Measurements from ENCODE around the gene SYT2. TPM values are rescaled to one million over a fixed set of nuclear protein-coding genes. Genes with fewer than 3 reads are reported as not detected.

The SYT2 gene
- total and polyA plus RNA-seq, 9 of the 15 experiments (the other 6 are each of a cell fraction or from before 2014, with no cell fraction given), result not detected

GRCh38 chr1:202599669-202600431, 110.4 kb downstream of the SYT2 start:
- peaks cover 2 to 35% of the 10 kb centered on the region in 2 experiments; a peak in 3 of 5 replicates for H3K27me3 ChIP-seq (ENCODE audit: control insufficient read depth in 2 of 2, insufficient read depth in 2 of 2, low read length in 2 of 2)
- BruUV-seq (replicated peaks), result no TSS peak
- peak; percentile 74 to 79 (median 75) for DNase-seq (ENCODE audit: extremely low read depth in 1 of 4, low spot score in 3 of 4)
- CTCF ChIA-PET (ENCODE audit: low intra/inter-chr PET ratio), result interaction anchor here (0.6 to 3.0 kb wide), 11 partner anchors 13 to 407 kb away, joined by 3 to 17 read pairs (median 3); partner anchors contain the start of gene LGR6
- FAIRE-seq, result peak; percentile 93
- no peak overlapping the region for H3K4me3 ChIP-seq
- WGBS (ENCODE audit: insufficient coverage, low coverage, missing lambda C conversion rate), result 8% methylated on average over 16 of the region's 16 CpGs
- no peaks in the 10 kb centered on the region for H3K4me1 ChIP-seq (replicated peaks in 1 of 2; ENCODE audit: control insufficient read depth in 2 of 2, insufficient read depth in 2 of 2, low read length in 2 of 2)
- no peak overlapping the region for H3K9ac ChIP-seq (ENCODE audit: insufficient read depth in 1 of 2, low read depth in 2 of 2, low read length in 2 of 2)
- H3K4me2 ChIP-seq (ENCODE audit: insufficient read depth, low read length), result no peak overlapping the region
- H3K9me3 ChIP-seq (replicated peaks; ENCODE audit: control insufficient read depth, insufficient read depth, low read depth, low read length), result no peaks in the 10 kb centered on the region
- intact Hi-C loops (cut with micrococcal nuclease) (loop anchor here (10.0 kb wide), 2 partner anchors 95 to 255 kb away; partner anchors contain the start of genes PPP1R12B and UBE2T), in situ Hi-C loops (cut with MboI) (no loop called here)
- no peaks in the 10 kb centered on the region for H3K36me3 ChIP-seq (ENCODE audit: control insufficient read depth, insufficient read depth, low read length)
- no peaks in the 10 kb centered on the region for H3K79me2 ChIP-seq (ENCODE audit: control insufficient read depth, insufficient read depth, low read length)
- ATAC-seq, result peak; percentile 96
- no peak overlapping the region for H3K27ac ChIP-seq (ENCODE audit: extremely low read depth, low read depth, low read length)
- no peak overlapping the region for H2AFZ ChIP-seq (ENCODE audit: low read depth, low read length)
- H3K9me1 ChIP-seq (ENCODE audit: control insufficient read depth, insufficient read depth, low read length), result no peaks in the 10 kb centered on the region
- H4K20me1 ChIP-seq (replicated peaks; ENCODE audit: control insufficient read depth, insufficient read depth, low read length), result peaks cover 14% of the 10 kb centered on the region
- POLR2A ChIA-PET, result interaction anchor here (0.7 to 1.0 kb wide), 2 partner anchors 17 to 18 kb away, joined by 3 read pairs; no protein-coding TSS in a partner anchor
- TF ChIP-seq ERF (CRISPR knock-in tag; IDR thresholded peaks at IDR 0.05) (no peak), PKNOX1 (IDR thresholded peaks at IDR 0.05) (peak; percentile 73), ZNF274 (IDR thresholded peaks at IDR 0.05; ENCODE audit: borderline replicate concordance, low read depth, low read length) (no peak), POLR2G (IDR thresholded peaks at IDR 0.05; ENCODE audit: low read depth, low read length) (no peak), KAT7 (CRISPR knock-in tag; IDR thresholded peaks at IDR 0.05; ENCODE audit: borderline replicate concordance) (no peak), FOXK1 (CRISPR knock-in tag; IDR thresholded peaks at IDR 0.05; ENCODE audit: borderline replicate concordance) (no peak), USF2 (CRISPR knock-in tag; IDR thresholded peaks at IDR 0.05) (no peak), ZNF785 (CRISPR knock-in tag; IDR thresholded peaks at IDR 0.05) (no peak), IRF1 (CRISPR knock-in tag; IDR thresholded peaks at IDR 0.05; ENCODE audit: borderline replicate concordance) (no peak), NR1H2 (CRISPR knock-in tag; IDR thresholded peaks at IDR 0.05) (no peak), NFRKB (IDR thresholded peaks at IDR 0.05; ENCODE audit: low read depth) (no peak), NCOA4 (IDR thresholded peaks at IDR 0.05; ENCODE audit: partially characterized antibody) (no peak), FUS (optimal IDR thresholded peaks at IDR 0.05; ENCODE audit: low read depth, low read length) (no peak), CREM (IDR thresholded peaks at IDR 0.05; ENCODE audit: low read depth) (peak; percentile 79), ZNF282 (CRISPR knock-in tag; IDR thresholded peaks at IDR 0.05) (no peak), DEAF1 (CRISPR knock-in tag; IDR thresholded peaks at IDR 0.05) (peak; percentile 63), GABPA (tag; conservative IDR thresholded peaks at IDR 0.05; ENCODE audit: low read depth) (no peak), ZNF134 (CRISPR knock-in tag; conservative IDR thresholded peaks at IDR 0.05) (no peak), STAT5A (IDR thresholded peaks at IDR 0.05; ENCODE audit: borderline replicate concordance, low read length) (no peak)
